ENCODE measurements around the gene ZBTB40.

The ZBTB40 gene

GRCh38 chr1:22509815-22510214 lies 58.2 kb downstream of the ZBTB40 start:
- DNase-seq, result no peak

GRCh38 chr1:22512873-22513272 lies 61.2 kb downstream of the ZBTB40 start:
- no peak for DNase-seq

GRCh38 chr1:22516906-22517571 lies 65.4 kb downstream of the ZBTB40 start:
- DNase-seq, result no peak

- no peak for DNase-seq
These were observed 66.3 kb downstream of the ZBTB40 start for GRCh38 chr1:22517956-22518355.

GRCh38 chr1:22518379-22518778 lies 66.7 kb downstream of the ZBTB40 start:
- no peak for DNase-seq

- no peak for DNase-seq
These were observed 69.2 kb downstream of the ZBTB40 start for GRCh38 chr1:22520871-22521270.

- no peak for DNase-seq
These were observed 70.0 kb downstream of the ZBTB40 start for GRCh38 chr1:22521692-22522091.

- DNase-seq, result no peak
These were observed 70.6 kb downstream of the ZBTB40 start for GRCh38 chr1:22522221-22522743.

GRCh38 chr1:22524481-22524880 lies 72.8 kb downstream of the ZBTB40 start:
- no peak for DNase-seq

GRCh38 chr1:22525211-22525610 lies 73.6 kb downstream of the ZBTB40 start:
- DNase-seq, result no peak

- DNase-seq, result no peak
These were observed 74.0 kb downstream of the ZBTB40 start for GRCh38 chr1:22525646-22526045.

- no peak for DNase-seq
These were observed 74.4 kb downstream of the ZBTB40 start for GRCh38 chr1:22526098-22526497.

GRCh38 chr1:22526677-22527076 lies 75.0 kb downstream of the ZBTB40 start:
- DNase-seq, result no peak

- no peak for DNase-seq
These were observed 75.5 kb downstream of the ZBTB40 start for GRCh38 chr1:22527122-22527521.

GRCh38 chr1:22527555-22528296 lies 76.1 kb downstream of the ZBTB40 start:
- no peak for DNase-seq

- DNase-seq, result no peak
These were observed 76.8 kb downstream of the ZBTB40 start for GRCh38 chr1:22528451-22528850.

- DNase-seq, result no peak
These were observed 78.4 kb downstream of the ZBTB40 start for GRCh38 chr1:22529901-22530621.

GRCh38 chr1:22530715-22531114 lies 79.1 kb downstream of the ZBTB40 start:
- no peak for DNase-seq

GRCh38 chr1:22531251-22531650 lies 79.6 kb downstream of the ZBTB40 start:
- no peak for DNase-seq

GRCh38 chr1:22533244-22533895 lies 81.7 kb downstream of the ZBTB40 start:
- no peak for DNase-seq

GRCh38 chr1:22534951-22535350 lies 83.3 kb downstream of the ZBTB40 start:
- DNase-seq, result no peak

- no peak for DNase-seq
These were observed 83.7 kb downstream of the ZBTB40 start for GRCh38 chr1:22535399-22535798.

- DNase-seq, result no peak
These were observed 84.9 kb downstream of the ZBTB40 start for GRCh38 chr1:22536506-22536905.
